ENCODE results near the gene KIAA0930. TPM values are rescaled to one million over a fixed set of nuclear protein-coding genes. Genes with fewer than 3 reads are reported as not detected.

Gene KIAA0930
- polyA plus RNA-seq, 1 donor from 2014 or later = 129 TPM

DNA sequence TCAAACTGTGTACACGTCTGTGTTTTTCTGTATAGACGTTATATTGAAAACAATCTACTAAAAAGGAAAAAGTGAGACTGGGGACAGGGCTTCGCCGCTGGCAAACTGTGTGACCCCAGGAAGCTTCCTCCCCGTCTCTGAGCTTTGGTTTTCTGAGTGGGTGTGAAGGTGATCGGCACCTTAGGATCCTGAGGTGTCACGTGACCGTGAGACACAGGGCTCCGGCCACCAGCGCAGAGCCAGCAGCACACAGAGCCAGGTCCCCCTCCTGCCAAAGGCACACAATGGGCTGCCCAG is 32.0 kb downstream of the KIAA0930 start:
- Histone ChIP-seq H4K20me1 (ENCODE audit: insufficient read depth) (no peaks in the 10 kb centered on the region), H3K27ac (ENCODE audit: low read length) (peak overlapping the region; percentile 70), H3K9ac (ENCODE audit: low read length) (peak overlapping the region; percentile 57), H3K9me3 (ENCODE audit: low read length) (no peaks in the 10 kb centered on the region), H3K4me2 (ENCODE audit: low read length) (no peak overlapping the region), H2AFZ (ENCODE audit: low read depth, low read length) (no peak overlapping the region), H3K4me3 (ENCODE audit: low read length) (peak overlapping the region; percentile 52), H3K9me2 (ENCODE audit: insufficient read depth, low read length) (no peaks in the 10 kb centered on the region), H3F3A (ENCODE audit: insufficient read depth, low read length, poor library complexity, severe bottlenecking) (no peaks in the 10 kb centered on the region), H3K27me3 (ENCODE audit: insufficient read depth, low read depth, low read length) (no peaks in the 10 kb centered on the region), H3K36me3 (ENCODE audit: insufficient read depth, low read length) (no peaks in the 10 kb centered on the region), H3K79me2 (replicated peaks; ENCODE audit: insufficient read depth, low read length) (peaks cover 6% of the 10 kb centered on the region)
- no peak for TF ChIP-seq EZH2 (IDR thresholded peaks at IDR 0.05; ENCODE audit: borderline replicate concordance, insufficient read depth, low read length, poor library complexity, severe bottlenecking)
- TF ChIP-seq MXI1 (conservative IDR thresholded peaks at IDR 0.05; ENCODE audit: poor library complexity, severe bottlenecking) = no peak
- TF ChIP-seq SMC3 (conservative IDR thresholded peaks at IDR 0.05; ENCODE audit: poor library complexity) = no peak
- no peak for TF ChIP-seq TAF1 (IDR thresholded peaks at IDR 0.05; ENCODE audit: low read depth)
- TF ChIP-seq EP300 (conservative IDR thresholded peaks at IDR 0.05; ENCODE audit: poor library complexity, severe bottlenecking) = no peak
- TF ChIP-seq, protein P1, sequence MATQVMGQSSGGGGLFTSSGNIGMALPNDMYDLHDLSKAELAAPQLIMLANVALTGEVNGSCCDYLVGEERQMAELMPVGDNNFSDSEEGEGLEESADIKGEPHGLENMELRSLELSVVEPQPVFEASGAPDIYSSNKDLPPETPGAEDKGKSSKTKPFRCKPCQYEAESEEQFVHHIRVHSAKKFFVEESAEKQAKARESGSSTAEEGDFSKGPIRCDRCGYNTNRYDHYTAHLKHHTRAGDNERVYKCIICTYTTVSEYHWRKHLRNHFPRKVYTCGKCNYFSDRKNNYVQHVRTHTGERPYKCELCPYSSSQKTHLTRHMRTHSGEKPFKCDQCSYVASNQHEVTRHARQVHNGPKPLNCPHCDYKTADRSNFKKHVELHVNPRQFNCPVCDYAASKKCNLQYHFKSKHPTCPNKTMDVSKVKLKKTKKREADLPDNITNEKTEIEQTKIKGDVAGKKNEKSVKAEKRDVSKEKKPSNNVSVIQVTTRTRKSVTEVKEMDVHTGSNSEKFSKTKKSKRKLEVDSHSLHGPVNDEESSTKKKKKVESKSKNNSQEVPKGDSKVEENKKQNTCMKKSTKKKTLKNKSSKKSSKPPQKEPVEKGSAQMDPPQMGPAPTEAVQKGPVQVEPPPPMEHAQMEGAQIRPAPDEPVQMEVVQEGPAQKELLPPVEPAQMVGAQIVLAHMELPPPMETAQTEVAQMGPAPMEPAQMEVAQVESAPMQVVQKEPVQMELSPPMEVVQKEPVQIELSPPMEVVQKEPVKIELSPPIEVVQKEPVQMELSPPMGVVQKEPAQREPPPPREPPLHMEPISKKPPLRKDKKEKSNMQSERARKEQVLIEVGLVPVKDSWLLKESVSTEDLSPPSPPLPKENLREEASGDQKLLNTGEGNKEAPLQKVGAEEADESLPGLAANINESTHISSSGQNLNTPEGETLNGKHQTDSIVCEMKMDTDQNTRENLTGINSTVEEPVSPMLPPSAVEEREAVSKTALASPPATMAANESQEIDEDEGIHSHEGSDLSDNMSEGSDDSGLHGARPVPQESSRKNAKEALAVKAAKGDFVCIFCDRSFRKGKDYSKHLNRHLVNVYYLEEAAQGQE (IDR thresholded peaks at IDR 0.05; ENCODE audit: borderline replicate concordance) = no peak
- TF ChIP-seq POLR2AphosphoS5 (IDR thresholded peaks at IDR 0.05) = no peak
- TF ChIP-seq RAD21 (conservative IDR thresholded peaks at IDR 0.05) = no peak
- TF ChIP-seq, protein P2, sequence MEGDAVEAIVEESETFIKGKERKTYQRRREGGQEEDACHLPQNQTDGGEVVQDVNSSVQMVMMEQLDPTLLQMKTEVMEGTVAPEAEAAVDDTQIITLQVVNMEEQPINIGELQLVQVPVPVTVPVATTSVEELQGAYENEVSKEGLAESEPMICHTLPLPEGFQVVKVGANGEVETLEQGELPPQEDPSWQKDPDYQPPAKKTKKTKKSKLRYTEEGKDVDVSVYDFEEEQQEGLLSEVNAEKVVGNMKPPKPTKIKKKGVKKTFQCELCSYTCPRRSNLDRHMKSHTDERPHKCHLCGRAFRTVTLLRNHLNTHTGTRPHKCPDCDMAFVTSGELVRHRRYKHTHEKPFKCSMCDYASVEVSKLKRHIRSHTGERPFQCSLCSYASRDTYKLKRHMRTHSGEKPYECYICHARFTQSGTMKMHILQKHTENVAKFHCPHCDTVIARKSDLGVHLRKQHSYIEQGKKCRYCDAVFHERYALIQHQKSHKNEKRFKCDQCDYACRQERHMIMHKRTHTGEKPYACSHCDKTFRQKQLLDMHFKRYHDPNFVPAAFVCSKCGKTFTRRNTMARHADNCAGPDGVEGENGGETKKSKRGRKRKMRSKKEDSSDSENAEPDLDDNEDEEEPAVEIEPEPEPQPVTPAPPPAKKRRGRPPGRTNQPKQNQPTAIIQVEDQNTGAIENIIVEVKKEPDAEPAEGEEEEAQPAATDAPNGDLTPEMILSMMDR (IDR thresholded peaks at IDR 0.05; ENCODE audit: poor library complexity, severe bottlenecking) = no peak

GRCh38 chr22:45207981-45208664 is 32.6 kb downstream of the KIAA0930 start:
- no peaks in the 10 kb centered on the region for H3K9me2 ChIP-seq (ENCODE audit: insufficient read depth, low read length)
- H4K20me1 ChIP-seq (ENCODE audit: insufficient read depth) = no peaks in the 10 kb centered on the region
- no peaks in the 10 kb centered on the region for H3K27me3 ChIP-seq (ENCODE audit: insufficient read depth, low read depth, low read length)
- TF ChIP-seq TAF1 (IDR thresholded peaks at IDR 0.05; ENCODE audit: low read depth) (no peak), SMC3 (conservative IDR thresholded peaks at IDR 0.05; ENCODE audit: poor library complexity) (no peak), POLR2AphosphoS5 (IDR thresholded peaks at IDR 0.05) (no peak), RAD21 (conservative IDR thresholded peaks at IDR 0.05) (no peak)
- TF ChIP-seq, protein P2 (IDR thresholded peaks at IDR 0.05; ENCODE audit: poor library complexity, severe bottlenecking) = no peak
- TF ChIP-seq, protein P1 (IDR thresholded peaks at IDR 0.05; ENCODE audit: borderline replicate concordance) = no peak
- no peaks in the 10 kb centered on the region for H3F3A ChIP-seq (ENCODE audit: insufficient read depth, low read length, poor library complexity, severe bottlenecking)
- H3K9me3 ChIP-seq (ENCODE audit: low read length) = no peaks in the 10 kb centered on the region
- peak overlapping the region; percentile 70 for H3K27ac ChIP-seq (ENCODE audit: low read length)
- H3K9ac ChIP-seq (ENCODE audit: low read length) = peak overlapping the region; percentile 57
- no peak overlapping the region for H3K4me2 ChIP-seq (ENCODE audit: low read length)
- no peak overlapping the region for H2AFZ ChIP-seq (ENCODE audit: low read depth, low read length)
- H3K79me2 ChIP-seq (replicated peaks; ENCODE audit: insufficient read depth, low read length) = peaks cover 6% of the 10 kb centered on the region
- no peak overlapping the region for H3K4me3 ChIP-seq (ENCODE audit: low read length)
- no peaks in the 10 kb centered on the region for H3K36me3 ChIP-seq (ENCODE audit: insufficient read depth, low read length)

Measured in neural cell (in vitro differentiated cells).